NCI-H526 (cell line): Measurements from ENCODE around the gene CACNB2.
"Not testable (repeated sequence)": the region's sequence is repeated elsewhere in the genome, so short reads cannot be mapped to it uniquely, and the experiment has no call there.

Experiments
- DNase-seq, 2 experiments: peaks; one replicate each; lab custom pipeline; 2025; lab: John Stamatoyannopoulos, UW

The CACNB2 gene

GRCh38 chr10:18197706-18198105 is 57.5 kb downstream of the CACNB2 start:
- no peak for DNase-seq

- DNase-seq, result no peak
Observed at GRCh38 chr10:18201877-18202276, 61.7 kb downstream of the CACNB2 start.

- no peak for DNase-seq
Observed at GRCh38 chr10:18202680-18203460, 62.6 kb downstream of the CACNB2 start.

- DNase-seq, result peak in 1 of 2 experiments; percentile 8
Observed at GRCh38 chr10:18203471-18203870, 63.2 kb downstream of the CACNB2 start.

GRCh38 chr10:18204039-18204835 is 64.0 kb downstream of the CACNB2 start:
- peak; percentile 11 to 29 for DNase-seq

- no peak for DNase-seq
Observed at GRCh38 chr10:18205098-18205834, 65.0 kb downstream of the CACNB2 start.

GRCh38 chr10:18208186-18208585 is 68.0 kb downstream of the CACNB2 start:
- not testable (repeated sequence) for DNase-seq

GRCh38 chr10:18209241-18209640 is 69.0 kb downstream of the CACNB2 start:
- no peak for DNase-seq

- no peak for DNase-seq
Observed at GRCh38 chr10:18210711-18211110, 70.5 kb downstream of the CACNB2 start.

GRCh38 chr10:18211862-18212261 is 71.6 kb downstream of the CACNB2 start:
- DNase-seq, result no peak

GRCh38 chr10:18213271-18213670 is 73.0 kb downstream of the CACNB2 start:
- DNase-seq, result no peak

GRCh38 chr10:18214691-18215563 is 74.7 kb downstream of the CACNB2 start:
- DNase-seq, result peak; percentile 5 to 52

GRCh38 chr10:18216482-18216881 is 76.3 kb downstream of the CACNB2 start:
- peak in 1 of 2 experiments; percentile 13 for DNase-seq

GRCh38 chr10:18217577-18217976 is 77.4 kb downstream of the CACNB2 start:
- DNase-seq, result no peak

- DNase-seq, result no peak
Observed at GRCh38 chr10:18219146-18219545, 78.9 kb downstream of the CACNB2 start.

GRCh38 chr10:18221123-18221522 is 80.9 kb downstream of the CACNB2 start:
- no peak for DNase-seq

GRCh38 chr10:18221882-18222281 is 81.7 kb downstream of the CACNB2 start:
- no peak for DNase-seq

- DNase-seq, result no peak
Observed at GRCh38 chr10:18222866-18223265, 82.6 kb downstream of the CACNB2 start.

- no peak for DNase-seq
Observed at GRCh38 chr10:18223898-18224297, 83.7 kb downstream of the CACNB2 start.

GRCh38 chr10:18224626-18225445 is 84.6 kb downstream of the CACNB2 start:
- DNase-seq, result no peak

- DNase-seq, result no peak
Observed at GRCh38 chr10:18226336-18226735, 86.1 kb downstream of the CACNB2 start.
